K562 (cell line): Measurements from ENCODE around the gene KNL1. TPM values are rescaled to one million over a fixed set of nuclear protein-coding genes. Genes with fewer than 3 reads are reported as not detected.
A peak's percentile ranks its signal among the peaks of the same experiment; 100 is the strongest.

Experiments
- ATAC-seq: fragments of 200-7000 bp; cut with Tn5 transposase; 3 replicates; pipeline ENCODE4 v1.9.1; 2020; ENCODE audit warnings: moderate library complexity
- BruUV-seq: library from RNA; stranded (reverse); fragments of 400-500 nt; replicated peaks from 2 replicates; lab custom pipeline; 2021; lab: Mats Ljungman, UMichigan
- CTCF ChIA-PET: fragments of 300-600 bp; formaldehyde crosslinking; extraction: SDS; loops from one replicate; lab custom pipeline; 2021; ENCODE audit warnings: low intra/inter-chr PET ratio; lab: Yijun Ruan, JAX
- POLR2A ChIA-PET: fragments of 300-600, 350-650 bp; sonication (Branson Sonifier 250); formaldehyde crosslinking; extraction: SDS; loops from one replicate; lab custom pipeline; 2021; ENCODE audit warnings: antibody characterized with exemption, inconsistent platforms; lab: Yijun Ruan, JAX
- DNase-seq, 4 experiments: peaks; one replicate each; pipeline versions ENCODE4 v3.0.0 to v3.0.0-alpha.2; 2011 to 2018; ENCODE audit warnings: low spot score in 3 of 4, mixed read lengths in 3 of 4; ENCODE audit errors: extremely low read depth in 1 of 4
- FAIRE-seq: peaks from 2 replicates; lab custom pipeline; 2011; peaks lifted over from hg19 to GRCh38; lab: Jason Lieb, UNC
- H2AFZ ChIP-seq: 2 replicates; pipeline ENCODE4 v1.6.0; 2011; ENCODE audit warnings: low read depth, low read length, control low read depth, inconsistent platforms
- H3K27ac ChIP-seq: fragments of 200-600 bp; 3 replicates; pipeline ENCODE4 v1.8.0; 2011; ENCODE audit warnings: low read depth, mild to moderate bottlenecking, control low read depth, inconsistent platforms, low read length, moderate library complexity, mixed read lengths; ENCODE audit errors: extremely low read depth
- H3K27me3 ChIP-seq, 2 experiments: fragments of 300-600 bp in 1 of 2; 2 replicates in 1 of 2; 3 replicates in 1 of 2; pipeline versions ENCODE4 v1.6.0 to v1.8.0; 2011; ENCODE audit warnings: inconsistent platforms in 2 of 2, low read length in 2 of 2, mild to moderate bottlenecking in 1 of 2, mixed read lengths in 1 of 2, moderate library complexity in 1 of 2; ENCODE audit not compliant: control insufficient read depth in 2 of 2, insufficient read depth in 2 of 2
- H3K36me3 ChIP-seq: fragments of 300-600 bp; 3 replicates; pipeline ENCODE4 v1.8.0; 2011; ENCODE audit warnings: mild to moderate bottlenecking, low read length, inconsistent platforms; ENCODE audit not compliant: control insufficient read depth, insufficient read depth
- H3K4me1 ChIP-seq, 2 experiments: fragments of 200-600 bp in 1 of 2; replicated peaks in 1 of 2; 2 replicates in 1 of 2; 3 replicates in 1 of 2; pipeline versions ENCODE4 v1.5.1 to v1.8.0; 2011; ENCODE audit warnings: inconsistent platforms in 2 of 2, low read length in 2 of 2, mild to moderate bottlenecking in 1 of 2, mixed read lengths in 1 of 2, moderate library complexity in 1 of 2; ENCODE audit not compliant: control insufficient read depth in 2 of 2, insufficient read depth in 2 of 2
- H3K4me2 ChIP-seq: 2 replicates; pipeline ENCODE4 v1.6.1; 2011; ENCODE audit warnings: low read length, control low read depth, inconsistent platforms, mixed read lengths; ENCODE audit not compliant: insufficient read depth
- H3K4me3 ChIP-seq: fragments of 200-600 bp; sonication (generic), shearing (Covaris generic); 2 replicates; pipeline ENCODE4 v1.5.1; 2016; ENCODE audit warnings: control low read depth, inconsistent platforms
- H3K79me2 ChIP-seq: fragments of 200-600 bp; 3 replicates; pipeline ENCODE4 v1.8.0; 2011; ENCODE audit warnings: low read length, inconsistent platforms; ENCODE audit not compliant: control insufficient read depth, insufficient read depth
- H3K9ac ChIP-seq, 2 experiments: 2 replicates each; pipeline versions ENCODE4 v1.6.0 to v1.6.1; 2011; ENCODE audit warnings: low read depth in 2 of 2, low read length in 2 of 2, control low read depth in 1 of 2, inconsistent platforms in 1 of 2, mild to moderate bottlenecking in 1 of 2, mixed read lengths in 1 of 2; ENCODE audit not compliant: insufficient read depth in 1 of 2
- H3K9me1 ChIP-seq: one replicate; pipeline ENCODE4 v1.6.0; 2011; ENCODE audit warnings: inconsistent platforms, mild to moderate bottlenecking, low read length, moderate library complexity; ENCODE audit not compliant: control insufficient read depth, insufficient read depth
- H3K9me3 ChIP-seq: replicated peaks from 2 replicates; pipeline ENCODE4 v1.5.1; 2011; ENCODE audit warnings: low read depth, low read length, inconsistent platforms; ENCODE audit not compliant: control insufficient read depth, insufficient read depth
- H4K20me1 ChIP-seq: replicated peaks from 2 replicates; pipeline ENCODE4 v1.6.1; 2011; ENCODE audit warnings: low read length, inconsistent platforms, mixed read lengths; ENCODE audit not compliant: control insufficient read depth, insufficient read depth
- BCOR ChIP-seq: fragments of 450-650 bp; IDR thresholded peaks from 2 replicates; pipeline ENCODE4 v1.6.1; 2016
- FOXM1 ChIP-seq, 2 experiments: fragments of 450-650 bp in 1 of 2; sonication (generic) in 1 of 2; formaldehyde crosslinking in 1 of 2; IDR thresholded peaks; 2 replicates each; pipeline versions ENCODE4 v1.6.1 to v1.9.0; 2017 to 2022; ENCODE audit warnings: low read depth in 2 of 2, mild to moderate bottlenecking in 2 of 2, missing genetic modification reagents in 1 of 2, moderate library complexity in 1 of 2
- MEIS2 ChIP-seq: fragments of 450-650 bp; IDR thresholded peaks from 2 replicates; pipeline ENCODE4 v1.6.1; 2014; ENCODE audit warnings: mild to moderate bottlenecking; ENCODE audit not compliant: partially characterized antibody
- TCFL5 ChIP-seq: fragments of 250-450 bp; sonication (Bioruptor Pico); conservative IDR thresholded peaks from 2 replicates; pipeline ENCODE4 v1.6.1; 2021; ENCODE audit warnings: mild to moderate bottlenecking, moderate library complexity, matching md5 sums
- ZNF668 ChIP-seq: fragments of 250-450 bp; sonication (Bioruptor Pico); IDR thresholded peaks from 2 replicates; pipeline ENCODE4 v1.8.0; 2022; ENCODE audit warnings: mild to moderate bottlenecking, inconsistent platforms
- WGBS: fragments of 100-300 bp; shearing (Covaris generic); methylation state at CpG from one replicate; pipeline ENCODE4 v1.1.6; 2016; ENCODE audit warnings: low coverage, mixed read lengths; ENCODE audit not compliant: insufficient coverage; ENCODE audit errors: missing lambda C conversion rate; 5-methylcytosine and 5-hydroxymethylcytosine counted together
- in situ Hi-C: fragments of 300-500 bp; cut with MboI; formaldehyde crosslinking; loops from 4 replicates; pipeline ENCODE4 v1.15.0; 2018; ENCODE audit warnings: inconsistent platforms, mixed read lengths
- intact Hi-C: fragments of 100-400 bp; cut with micrococcal nuclease; formaldehyde crosslinking; loops from 2 replicates; pipeline ENCODE4 v1.14.2; 2022
- polyA plus RNA-seq, 8 experiments: library from polyadenylated mRNA; depleted of rRNA in 4 of 8; stranded (reverse) in 5 of 8; unstranded in 3 of 8; fragments of >200 nt; fragmentation: Nextera tagmentation in 2 of 8; fragmentation: Illumina TruSeq in 1 of 8; extraction: Ambion mirVana in 2 of 8; extraction: Trizol in 1 of 8; gene quantifications; 2 replicates each; pipeline versions ENCODE4 v1.2.1 to v1.2.3, GENCODE V29; 2011 to 2014; ENCODE audit warnings: inconsistent platforms in 1 of 8, missing spikeins in 1 of 8
- total RNA-seq, 7 experiments: library from RNA; depleted of rRNA in 6 of 7; stranded (reverse); fragments of >200 nt in 6 of 7; fragmentation: Illumina TruSeq in 2 of 7; extraction: Trizol in 2 of 7; gene quantifications; 2 replicates each; pipeline versions ENCODE4 v1.2.1 to v1.2.3, GENCODE V29; 2011 to 2021; ENCODE audit warnings: low replicate concordance in 1 of 7
- TF ChIP-seq, protein P1 (sequence below), 2 experiments: fragments of 450-650 bp; IDR thresholded peaks; 2 replicates each; pipeline ENCODE4 v1.6.1; 2016
- TF ChIP-seq, protein P2 (sequence below), 2 experiments: fragments of 450-650 bp in 1 of 2; sonication (generic) in 1 of 2; formaldehyde crosslinking in 1 of 2; IDR thresholded peaks; 2 replicates each; pipeline versions ENCODE4 v1.7.1 to v1.9.0; 2016 to 2022; ENCODE audit warnings: inconsistent platforms in 1 of 2, mild to moderate bottlenecking in 1 of 2, missing genetic modification reagents in 1 of 2
- TF ChIP-seq, protein P3 (sequence below): fragments of 450-650 bp; IDR thresholded peaks from 2 replicates; pipeline ENCODE4 v1.6.1; 2016

Gene KNL1
- total and polyA plus RNA-seq, 9 of the 15 experiments (the other 6 are each of a cell fraction or from before 2014, with no cell fraction given) = 14.5 to 65.4 (median 34.6) TPM

DNA sequence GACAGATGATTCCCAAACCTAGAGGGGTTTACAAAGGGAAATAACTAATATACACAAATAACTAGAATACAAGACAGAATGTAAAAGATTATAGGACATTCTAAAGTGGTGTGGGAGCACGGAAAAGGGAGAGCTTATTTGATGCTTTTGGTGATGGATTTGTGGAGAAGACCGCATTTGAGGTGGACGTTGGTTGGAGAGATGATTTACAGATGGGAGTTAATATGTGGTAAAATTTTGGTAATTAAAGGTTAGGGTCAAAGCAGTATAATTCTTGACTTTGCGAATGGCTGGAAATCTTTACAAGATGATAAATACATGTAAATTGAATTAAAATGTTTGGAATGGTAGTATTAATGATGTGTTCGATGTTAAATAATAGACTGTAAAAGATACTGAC is 1.2 kb downstream of the KNL1 start:
- Histone ChIP-seq H3K9ac (peak overlapping the region in 1 of 2 experiments; percentile 85; a peak in 3 of 4 replicates), H3K79me2 (peaks cover 62% of the 10 kb centered on the region), H2AFZ (peak overlapping the region; percentile 41; the same call in 1 of the 2 replicates), H3K4me2 (peak overlapping the region; percentile 87), H3K27me3 (no peaks in the 10 kb centered on the region), H3K36me3 (peaks cover 7% of the 10 kb centered on the region; the same call in 1 of the 3 replicates), H4K20me1 (no peaks in the 10 kb centered on the region), H3K4me1 (peaks cover 12 to 13% of the 10 kb centered on the region in 2 experiments; a peak in 3 of 5 replicates), H3K4me3 (peak overlapping the region; percentile 74), H3K9me1 (no peaks in the 10 kb centered on the region), H3K9me3 (no peaks in the 10 kb centered on the region), H3K27ac (peak overlapping the region; percentile 16; the same call in 1 of the 3 replicates)
- ChIA-PET CTCF (no interaction called here), POLR2A (interaction anchor here (0.5 to 1.3 kb wide), 2 partner anchors 10 to 82 kb away, joined by 3 read pairs; no protein-coding TSS in a partner anchor)
- DNase-seq (no peak), ATAC-seq (no peak), FAIRE-seq (no peak)
- intact Hi-C loops = loop anchor here (10.0 kb wide), 2 partner anchors 170 to 300 kb away; partner anchors contain the start of genes C15orf62, GCHFR and VPS18
- in situ Hi-C loops = no loop called here
- 1% methylated on average over 5 of the region's 5 CpGs for whole genome bisulfite sequencing
- TF ChIP-seq, protein P1, sequence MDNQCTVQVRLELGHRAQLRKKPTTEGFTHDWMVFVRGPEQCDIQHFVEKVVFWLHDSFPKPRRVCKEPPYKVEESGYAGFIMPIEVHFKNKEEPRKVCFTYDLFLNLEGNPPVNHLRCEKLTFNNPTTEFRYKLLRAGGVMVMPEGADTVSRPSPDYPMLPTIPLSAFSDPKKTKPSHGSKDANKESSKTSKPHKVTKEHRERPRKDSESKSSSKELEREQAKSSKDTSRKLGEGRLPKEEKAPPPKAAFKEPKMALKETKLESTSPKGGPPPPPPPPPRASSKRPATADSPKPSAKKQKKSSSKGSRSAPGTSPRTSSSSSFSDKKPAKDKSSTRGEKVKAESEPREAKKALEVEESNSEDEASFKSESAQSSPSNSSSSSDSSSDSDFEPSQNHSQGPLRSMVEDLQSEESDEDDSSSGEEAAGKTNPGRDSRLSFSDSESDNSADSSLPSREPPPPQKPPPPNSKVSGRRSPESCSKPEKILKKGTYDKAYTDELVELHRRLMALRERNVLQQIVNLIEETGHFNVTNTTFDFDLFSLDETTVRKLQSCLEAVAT (IDR thresholded peaks at IDR 0.05) = 0 out of 4 replicates have a peak, but pooled peaks of 1 of the 2 experiments have one; percentile 58
- TF ChIP-seq, protein P2, sequence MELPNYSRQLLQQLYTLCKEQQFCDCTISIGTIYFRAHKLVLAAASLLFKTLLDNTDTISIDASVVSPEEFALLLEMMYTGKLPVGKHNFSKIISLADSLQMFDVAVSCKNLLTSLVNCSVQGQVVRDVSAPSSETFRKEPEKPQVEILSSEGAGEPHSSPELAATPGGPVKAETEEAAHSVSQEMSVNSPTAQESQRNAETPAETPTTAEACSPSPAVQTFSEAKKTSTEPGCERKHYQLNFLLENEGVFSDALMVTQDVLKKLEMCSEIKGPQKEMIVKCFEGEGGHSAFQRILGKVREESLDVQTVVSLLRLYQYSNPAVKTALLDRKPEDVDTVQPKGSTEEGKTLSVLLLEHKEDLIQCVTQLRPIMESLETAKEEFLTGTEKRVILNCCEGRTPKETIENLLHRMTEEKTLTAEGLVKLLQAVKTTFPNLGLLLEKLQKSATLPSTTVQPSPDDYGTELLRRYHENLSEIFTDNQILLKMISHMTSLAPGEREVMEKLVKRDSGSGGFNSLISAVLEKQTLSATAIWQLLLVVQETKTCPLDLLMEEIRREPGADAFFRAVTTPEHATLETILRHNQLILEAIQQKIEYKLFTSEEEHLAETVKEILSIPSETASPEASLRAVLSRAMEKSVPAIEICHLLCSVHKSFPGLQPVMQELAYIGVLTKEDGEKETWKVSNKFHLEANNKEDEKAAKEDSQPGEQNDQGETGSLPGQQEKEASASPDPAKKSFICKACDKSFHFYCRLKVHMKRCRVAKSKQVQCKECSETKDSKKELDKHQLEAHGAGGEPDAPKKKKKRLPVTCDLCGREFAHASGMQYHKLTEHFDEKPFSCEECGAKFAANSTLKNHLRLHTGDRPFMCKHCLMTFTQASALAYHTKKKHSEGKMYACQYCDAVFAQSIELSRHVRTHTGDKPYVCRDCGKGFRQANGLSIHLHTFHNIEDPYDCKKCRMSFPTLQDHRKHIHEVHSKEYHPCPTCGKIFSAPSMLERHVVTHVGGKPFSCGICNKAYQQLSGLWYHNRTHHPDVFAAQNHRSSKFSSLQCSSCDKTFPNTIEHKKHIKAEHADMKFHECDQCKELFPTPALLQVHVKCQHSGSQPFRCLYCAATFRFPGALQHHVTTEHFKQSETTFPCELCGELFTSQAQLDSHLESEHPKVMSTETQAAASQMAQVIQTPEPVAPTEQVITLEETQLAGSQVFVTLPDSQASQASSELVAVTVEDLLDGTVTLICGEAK (IDR thresholded peaks at IDR 0.05) = peak; percentile 30; the same call in 1 of the 2 replicates
- TF ChIP-seq, protein P2 (CRISPR knock-in tag; IDR thresholded peaks at IDR 0.05) = no peak
- TF ChIP-seq, protein P3, sequence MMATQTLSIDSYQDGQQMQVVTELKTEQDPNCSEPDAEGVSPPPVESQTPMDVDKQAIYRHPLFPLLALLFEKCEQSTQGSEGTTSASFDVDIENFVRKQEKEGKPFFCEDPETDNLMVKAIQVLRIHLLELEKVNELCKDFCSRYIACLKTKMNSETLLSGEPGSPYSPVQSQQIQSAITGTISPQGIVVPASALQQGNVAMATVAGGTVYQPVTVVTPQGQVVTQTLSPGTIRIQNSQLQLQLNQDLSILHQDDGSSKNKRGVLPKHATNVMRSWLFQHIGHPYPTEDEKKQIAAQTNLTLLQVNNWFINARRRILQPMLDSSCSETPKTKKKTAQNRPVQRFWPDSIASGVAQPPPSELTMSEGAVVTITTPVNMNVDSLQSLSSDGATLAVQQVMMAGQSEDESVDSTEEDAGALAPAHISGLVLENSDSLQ = peak; percentile 25; the same call in 1 of the 2 replicates
- no peak for TF ChIP-seq TCFL5 (CRISPR knock-in tag)
- no peak for TF ChIP-seq FOXM1 (IDR thresholded peaks at IDR 0.05; ENCODE audit: low read depth)
- TF ChIP-seq FOXM1 (CRISPR knock-in tag; IDR thresholded peaks at IDR 0.05; ENCODE audit: low read depth) = no peak
- peak; percentile 50 for TF ChIP-seq MEIS2
- no peak for TF ChIP-seq BCOR
- 0 out of 2 replicates have a peak, but pooled peaks have one; percentile 10 for TF ChIP-seq ZNF668 (CRISPR knock-in tag)
- BruUV-seq = no TSS peak
